Activated naive CD4-positive, alpha-beta T cell treated with anti-CD3 and anti-CD28 coated beads, Interleukin-2, amount 10 ng/mL, durations not matched to agents 7 days and 5 days (primary cell): ENCODE measurements around the gene MXRA8.

ENCODE experiments used
- CTCF ChIA-PET: fragments of 350-600 bp; sonication (Branson Sonifier 250); formaldehyde crosslinking; loops from one replicate; lab custom pipeline; 2021; ENCODE audit warnings: antibody characterized with exemption; lab: Charles Lee
- DNase-seq: peaks from one replicate; pipeline ENCODE4 v3.0.0-alpha.2; 2020
- H3K27ac Mint-ChIP-seq: one replicate; pipeline ENCODE4 v1.8.0; 2021; ENCODE audit warnings: mild to moderate bottlenecking, moderate library complexity, mixed read lengths
- H3K27me3 Mint-ChIP-seq: one replicate; pipeline ENCODE4 v1.8.0; 2021; ENCODE audit warnings: mild to moderate bottlenecking, mixed read lengths
- H3K36me3 Mint-ChIP-seq: one replicate; pipeline ENCODE4 v1.8.0; 2021; ENCODE audit warnings: mixed read lengths
- H3K4me1 Mint-ChIP-seq: one replicate; pipeline ENCODE4 v1.8.0; 2021; ENCODE audit warnings: mixed read lengths
- H3K4me3 Mint-ChIP-seq: one replicate; pipeline ENCODE4 v1.8.0; 2021; ENCODE audit warnings: mild to moderate bottlenecking, moderate library complexity, mixed read lengths
- H3K9me3 Mint-ChIP-seq: one replicate; pipeline ENCODE4 v1.8.0; 2021; ENCODE audit warnings: mixed read lengths

Gene MXRA8

GRCh38 chr1:1345384-1345783, 13.0 kb downstream of the MXRA8 start:
- no peak for DNase-seq
- Mint-ChIP-seq H3K36me3 (peaks cover 15% of the 10 kb centered on the region), H3K27me3 (no peaks in the 10 kb centered on the region), H3K9me3 (peaks cover 9% of the 10 kb centered on the region), H3K4me3 (no peak overlapping the region), H3K4me1 (peaks cover 15% of the 10 kb centered on the region), H3K27ac (no peak overlapping the region)
- CTCF ChIA-PET = interaction anchor here (1.0 kb wide), 1 partner anchor 27 kb away, joined by 4 read pairs; no protein-coding TSS in a partner anchor

GRCh38 chr1:1344655-1345361, 13.5 kb downstream of the MXRA8 start:
- no peak for DNase-seq
- peaks cover 18% of the 10 kb centered on the region for H3K36me3 Mint-ChIP-seq

GRCh38 chr1:1343811-1344421, 14.4 kb downstream of the MXRA8 start:
- Mint-ChIP-seq H3K36me3 (peaks cover 21% of the 10 kb centered on the region), H3K27me3 (no peaks in the 10 kb centered on the region), H3K27ac (peak overlapping the region; percentile 37), H3K4me3 (no peak overlapping the region), H3K4me1 (peaks cover 15% of the 10 kb centered on the region), H3K9me3 (peaks cover 9% of the 10 kb centered on the region)
- DNase-seq = no peak
- CTCF ChIA-PET = no interaction called here

More at GRCh38 chr1:1344655-1345361, 13.5 kb downstream of the MXRA8 start:
- Mint-ChIP-seq H3K4me3 (no peak overlapping the region), H3K4me1 (peaks cover 15% of the 10 kb centered on the region), H3K27ac (no peak overlapping the region), H3K27me3 (no peaks in the 10 kb centered on the region), H3K9me3 (peaks cover 9% of the 10 kb centered on the region)
- CTCF ChIA-PET = no interaction called here

DNA sequence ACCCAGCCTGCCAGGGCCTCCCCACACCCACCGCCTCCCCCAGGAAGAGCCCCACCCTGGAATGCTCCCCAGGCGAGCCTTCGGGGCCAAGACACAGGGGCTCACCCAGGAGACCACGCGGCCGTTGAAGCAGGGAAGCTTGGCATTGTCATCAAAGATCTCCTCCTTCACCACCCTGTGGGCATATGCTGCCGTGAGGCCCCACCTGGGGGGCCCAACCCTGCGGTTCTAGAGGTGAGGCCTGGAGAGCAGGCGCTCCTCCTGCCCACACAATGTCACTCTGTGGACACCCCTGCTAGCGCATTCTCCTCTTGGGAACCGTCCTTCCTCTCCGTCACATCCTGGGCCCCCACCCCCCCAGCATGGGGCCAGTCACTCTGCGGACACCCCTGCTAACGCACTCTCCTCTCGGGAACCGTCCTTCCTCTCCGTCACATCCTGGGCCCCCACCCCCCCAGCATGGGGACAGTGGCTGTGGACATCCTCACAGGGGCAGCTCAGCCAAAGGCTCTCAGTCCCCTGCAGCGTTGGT, 15.7 kb downstream of the MXRA8 start:
- Mint-ChIP-seq H3K27ac (no peak overlapping the region), H3K4me1 (peaks cover 10% of the 10 kb centered on the region), H3K36me3 (peaks cover 21% of the 10 kb centered on the region), H3K27me3 (no peaks in the 10 kb centered on the region), H3K9me3 (peaks cover 9% of the 10 kb centered on the region), H3K4me3 (no peak overlapping the region)
- CTCF ChIA-PET = interaction anchor here (1.0 kb wide), 1 partner anchor 29 kb away, joined by 4 read pairs; no protein-coding TSS in a partner anchor
- no peak for DNase-seq

GRCh38 chr1:1342061-1342562, 16.2 kb downstream of the MXRA8 start:
- Mint-ChIP-seq H3K36me3 (peaks cover 21% of the 10 kb centered on the region), H3K4me3 (no peak overlapping the region), H3K27ac (no peak overlapping the region), H3K9me3 (peaks cover 9% of the 10 kb centered on the region), H3K27me3 (no peaks in the 10 kb centered on the region), H3K4me1 (peaks cover 5% of the 10 kb centered on the region)
- DNase-seq = no peak
- CTCF ChIA-PET = no interaction called here

DNA sequence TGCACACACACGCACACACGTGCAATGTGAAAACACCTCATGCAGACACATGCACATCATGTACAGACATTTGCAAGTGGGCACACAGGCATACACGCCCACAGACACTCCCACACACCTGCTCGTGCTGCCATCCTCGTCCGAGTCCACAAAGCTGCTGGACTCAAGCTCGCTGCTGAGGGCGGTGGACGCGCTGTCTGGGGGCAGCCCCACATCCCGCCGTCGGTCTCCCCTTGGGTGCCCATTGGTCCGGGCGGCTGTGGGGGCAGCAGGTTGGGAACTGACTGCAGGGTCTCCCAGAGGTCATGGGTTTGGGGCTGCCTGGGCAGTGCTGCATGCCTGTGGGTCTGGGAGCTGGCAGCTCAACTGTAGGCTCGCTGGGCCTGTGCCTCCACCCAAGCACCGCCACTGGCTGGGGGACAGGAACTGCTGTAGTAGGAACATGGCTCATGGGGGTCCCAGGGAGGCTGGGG, 16.8 kb downstream of the MXRA8 start:
- H3K9me3 Mint-ChIP-seq = peaks cover 9% of the 10 kb centered on the region
- no peak overlapping the region for H3K4me3 Mint-ChIP-seq
- H3K27me3 Mint-ChIP-seq = no peaks in the 10 kb centered on the region
- no peak overlapping the region for H3K27ac Mint-ChIP-seq
- H3K4me1 Mint-ChIP-seq = no peaks in the 10 kb centered on the region
- DNase-seq = no peak
- peaks cover 21% of the 10 kb centered on the region for H3K36me3 Mint-ChIP-seq
- CTCF ChIA-PET = no interaction called here

DNA sequence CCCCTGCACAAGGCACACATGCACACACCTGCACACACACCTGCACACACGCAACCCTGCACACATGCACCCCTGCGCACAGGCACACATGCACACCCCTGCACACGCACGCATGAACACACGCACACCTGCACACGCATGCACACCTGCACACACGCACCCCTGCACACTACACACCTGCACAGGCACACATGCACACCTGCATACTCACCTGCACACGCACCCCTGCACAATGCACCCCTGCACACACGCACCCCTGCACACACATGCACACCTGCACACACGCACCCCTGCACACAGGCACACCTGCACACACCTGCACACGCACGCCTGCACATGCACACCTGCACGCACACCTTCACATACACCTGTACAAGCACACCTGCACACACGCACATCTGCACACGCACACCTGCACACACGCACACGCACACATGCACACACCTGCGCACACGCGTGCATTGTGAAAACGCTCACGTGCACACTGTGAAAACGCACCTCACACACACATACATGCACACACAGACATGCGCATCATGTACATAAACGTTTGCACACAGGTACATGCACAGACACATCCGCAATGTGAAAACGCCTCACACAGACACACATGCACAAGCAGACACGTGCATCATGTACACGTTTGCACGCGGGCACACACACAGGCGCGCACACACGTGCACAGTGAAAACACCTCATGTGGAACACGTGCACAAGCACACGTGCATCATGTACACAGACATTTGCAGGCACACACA, 17.4 kb downstream of the MXRA8 start:
- H3K27ac Mint-ChIP-seq = peak overlapping the region; percentile 12
- CTCF ChIA-PET = no interaction called here
- no peaks in the 10 kb centered on the region for H3K4me1 Mint-ChIP-seq
- peaks cover 9% of the 10 kb centered on the region for H3K9me3 Mint-ChIP-seq
- DNase-seq = no peak
- H3K36me3 Mint-ChIP-seq = peaks cover 21% of the 10 kb centered on the region
- H3K27me3 Mint-ChIP-seq = no peaks in the 10 kb centered on the region
- no peak overlapping the region for H3K4me3 Mint-ChIP-seq

DNA sequence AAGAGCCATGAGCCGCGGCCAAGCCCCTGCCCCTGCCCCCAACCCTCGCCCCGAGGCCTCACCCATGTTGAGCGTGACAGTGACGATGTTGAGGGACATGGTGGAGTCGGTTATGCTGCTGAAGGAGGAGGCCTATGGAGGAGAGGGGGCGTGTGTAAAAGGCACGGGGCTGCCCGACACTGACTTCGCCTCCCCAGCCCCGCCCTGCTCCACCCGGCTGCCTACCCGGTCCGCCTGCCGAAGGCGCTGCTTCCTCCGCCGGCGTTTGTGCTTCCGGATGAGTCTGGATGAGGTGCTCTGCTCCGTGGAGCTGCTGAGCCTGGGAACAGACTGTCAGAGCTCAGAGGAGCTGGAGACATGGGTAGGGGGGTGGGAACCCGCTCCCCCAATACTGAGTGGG, 18.2 kb downstream of the MXRA8 start:
- Mint-ChIP-seq H3K4me3 (no peak overlapping the region), H3K4me1 (no peaks in the 10 kb centered on the region), H3K27me3 (no peaks in the 10 kb centered on the region), H3K9me3 (peaks cover 9% of the 10 kb centered on the region), H3K27ac (no peak overlapping the region), H3K36me3 (peaks cover 21% of the 10 kb centered on the region)
- CTCF ChIA-PET = no interaction called here
- DNase-seq = no peak

GRCh38 chr1:1338278-1338677, 20.1 kb downstream of the MXRA8 start:
- Mint-ChIP-seq H3K27me3 (peaks cover 3% of the 10 kb centered on the region), H3K9me3 (peaks cover 9% of the 10 kb centered on the region), H3K27ac (no peak overlapping the region), H3K4me3 (no peak overlapping the region), H3K4me1 (no peaks in the 10 kb centered on the region), H3K36me3 (peaks cover 21% of the 10 kb centered on the region)
- CTCF ChIA-PET = no interaction called here
- no peak for DNase-seq

DNA sequence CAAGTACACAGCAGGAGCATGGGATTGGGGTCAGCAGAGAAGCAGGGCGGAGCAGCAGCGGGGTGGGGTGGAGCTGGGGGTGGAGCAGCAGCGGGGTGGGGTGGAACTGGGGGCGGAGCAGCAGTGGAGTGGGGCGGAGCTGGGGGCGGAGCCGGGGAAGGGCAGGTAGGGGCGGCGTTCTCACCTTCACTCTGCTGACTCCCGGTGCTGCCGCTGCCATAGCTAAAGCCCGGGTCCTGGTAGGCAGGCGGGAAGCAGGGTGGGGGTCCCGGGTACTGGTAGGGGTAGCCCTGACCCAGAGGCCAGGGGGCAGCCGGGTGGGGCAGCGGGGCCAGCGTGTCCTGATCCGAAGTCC, 20.6 kb downstream of the MXRA8 start:
- Mint-ChIP-seq H3K4me3 (no peak overlapping the region), H3K27me3 (peaks cover 3% of the 10 kb centered on the region), H3K4me1 (no peaks in the 10 kb centered on the region), H3K36me3 (peaks cover 19% of the 10 kb centered on the region), H3K27ac (no peak overlapping the region), H3K9me3 (peaks cover 9% of the 10 kb centered on the region)
- CTCF ChIA-PET = no interaction called here
- DNase-seq = peak; percentile 47

GRCh38 chr1:1336931-1337792, 21.2 kb downstream of the MXRA8 start:
- Mint-ChIP-seq H3K36me3 (peaks cover 17% of the 10 kb centered on the region), H3K4me3 (no peak overlapping the region), H3K9me3 (peaks cover 9% of the 10 kb centered on the region), H3K27me3 (peaks cover 3% of the 10 kb centered on the region), H3K27ac (no peak overlapping the region), H3K4me1 (no peaks in the 10 kb centered on the region)
- no peak for DNase-seq
- CTCF ChIA-PET = no interaction called here

GRCh38 chr1:1336446-1336845, 21.9 kb downstream of the MXRA8 start:
- CTCF ChIA-PET = no interaction called here
- H3K4me1 Mint-ChIP-seq = no peaks in the 10 kb centered on the region
- H3K9me3 Mint-ChIP-seq = peaks cover 9% of the 10 kb centered on the region
- H3K27me3 Mint-ChIP-seq = peaks cover 3% of the 10 kb centered on the region
- no peak overlapping the region for H3K4me3 Mint-ChIP-seq
- DNase-seq = no peak
- H3K27ac Mint-ChIP-seq = no peak overlapping the region
- peaks cover 16% of the 10 kb centered on the region for H3K36me3 Mint-ChIP-seq

DNA sequence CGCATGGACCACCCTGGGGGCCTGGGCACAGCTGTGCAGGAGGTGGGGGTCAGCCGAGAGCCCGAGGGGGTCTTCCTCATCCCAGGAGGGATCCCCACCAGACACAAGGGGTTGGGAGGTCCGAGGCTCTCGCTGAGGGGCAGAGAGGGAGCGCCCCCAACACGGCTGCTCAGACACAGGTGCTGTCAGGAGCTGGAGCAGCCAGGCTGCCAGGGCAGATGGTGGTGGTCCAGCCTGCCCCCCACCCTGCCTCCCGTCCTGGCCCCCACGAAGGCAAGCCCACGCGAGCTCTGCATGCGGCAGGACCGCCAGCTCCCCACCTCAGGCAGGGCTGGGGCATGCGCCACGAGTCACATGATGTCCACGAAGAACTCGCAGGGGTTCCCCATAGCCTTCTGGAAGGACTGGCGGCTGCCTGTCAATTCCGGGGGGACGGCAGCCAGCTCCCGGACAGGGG, 22.5 kb downstream of the MXRA8 start:
- Mint-ChIP-seq H3K9me3 (peaks cover 4% of the 10 kb centered on the region), H3K27ac (no peak overlapping the region), H3K27me3 (peaks cover 3% of the 10 kb centered on the region), H3K4me1 (no peaks in the 10 kb centered on the region), H3K36me3 (peaks cover 10% of the 10 kb centered on the region), H3K4me3 (no peak overlapping the region)
- CTCF ChIA-PET = no interaction called here
- DNase-seq = no peak
